Subcutaneous adipose tissue (tissue), 4 donors: Measurements from ENCODE around the gene RTN1. TPM values are rescaled to one million over a fixed set of nuclear protein-coding genes. Genes with fewer than 3 reads are reported as not detected.

Experiments
- CTCF ChIP-seq: fragments of 450-650 bp; IDR thresholded peaks from one replicate; pipeline ENCODE4 v1.5.1; 2016; ENCODE audit warnings: low read depth, mild to moderate bottlenecking, control low read depth, antibody characterized with exemption, moderate library complexity
- total RNA-seq, 4 donors: library from RNA; depleted of rRNA; stranded (reverse); fragments of >200 nt; gene quantifications; one replicate each; pipeline ENCODE4 v1.1.0, GENCODE V29; 2016

The RTN1 gene
- total RNA-seq, 4 donors from 2014 or later: 30.5 to 92.9 (median 49.8) TPM

- no peak for TF ChIP-seq CTCF
These were observed 130.8 kb downstream of the RTN1 start for GRCh38 chr14:59739794-59740193.

GRCh38 chr14:59728304-59728703 lies 142.3 kb downstream of the RTN1 start:
- TF ChIP-seq CTCF: no peak

GRCh38 chr14:59727073-59727661 lies 143.4 kb downstream of the RTN1 start:
- TF ChIP-seq CTCF: no peak

- no peak for TF ChIP-seq CTCF
These were observed 159.5 kb downstream of the RTN1 start for GRCh38 chr14:59711080-59711479.

GRCh38 chr14:59707778-59708561 lies 162.6 kb downstream of the RTN1 start:
- TF ChIP-seq CTCF: no peak

- no peak for TF ChIP-seq CTCF
These were observed 164.7 kb downstream of the RTN1 start for GRCh38 chr14:59705866-59706265.

- no peak for TF ChIP-seq CTCF
These were observed 165.3 kb downstream of the RTN1 start for GRCh38 chr14:59705245-59705644.
